ENCODE results near the gene POLD1.
A peak's percentile ranks its signal among the peaks of the same experiment; 100 is the strongest.
"Not testable (repeated sequence)": the region's sequence is repeated elsewhere in the genome, so short reads cannot be mapped to it uniquely, and the experiment has no call there.

Gene POLD1

DNA sequence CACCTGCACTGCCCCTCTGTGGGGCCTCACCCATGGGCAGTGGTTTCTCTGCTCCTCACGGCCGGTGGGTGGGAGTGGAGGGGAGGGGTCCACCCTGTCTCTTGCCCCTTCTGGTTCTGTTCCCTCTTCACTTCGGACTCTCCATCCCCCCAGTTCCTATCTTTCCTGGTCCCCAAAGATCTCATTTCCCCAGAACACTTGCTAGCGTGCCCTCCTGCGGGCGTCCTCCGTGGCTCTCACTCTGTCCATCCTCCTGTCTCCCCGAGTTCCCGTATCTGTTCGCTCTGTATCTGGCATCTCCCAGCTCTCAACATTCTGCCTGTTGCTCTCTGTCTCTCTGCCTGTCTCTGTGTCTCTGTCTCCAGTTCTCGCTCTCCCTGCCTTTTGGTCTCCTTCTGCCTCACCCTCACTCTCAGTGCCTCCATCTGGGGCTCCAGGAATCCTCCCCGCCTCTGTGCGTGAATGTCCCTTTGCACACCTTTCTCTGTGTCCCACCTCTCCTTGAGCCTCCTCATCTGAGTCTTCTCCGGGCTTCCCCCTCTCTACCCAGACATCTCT lies 35.0 kb downstream of the POLD1 start:
- DNase-seq = no peak

DNA sequence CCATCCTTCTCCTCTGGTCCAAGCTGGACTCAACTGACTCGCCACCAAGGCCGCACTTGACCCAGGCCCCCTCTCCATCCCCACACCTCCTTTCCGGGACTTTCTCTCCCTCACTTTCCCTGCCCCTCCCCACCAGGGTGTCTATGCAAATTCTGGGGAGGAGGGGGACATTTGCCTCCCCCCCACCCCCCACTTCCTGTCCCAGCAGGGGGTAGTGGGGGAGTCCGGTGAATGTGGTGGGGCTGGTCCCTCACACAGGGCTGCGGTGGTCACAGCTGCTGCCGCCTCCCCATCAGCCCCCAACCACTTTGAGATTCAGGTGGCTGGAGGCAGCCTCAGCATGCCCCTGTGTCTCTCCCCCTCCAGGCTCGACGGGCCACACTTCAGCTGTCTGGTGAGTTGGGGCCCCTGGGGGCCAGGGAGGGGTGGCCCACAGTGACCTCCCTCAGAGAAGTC lies 35.5 kb downstream of the POLD1 start:
- DNase-seq = no peak

DNA sequence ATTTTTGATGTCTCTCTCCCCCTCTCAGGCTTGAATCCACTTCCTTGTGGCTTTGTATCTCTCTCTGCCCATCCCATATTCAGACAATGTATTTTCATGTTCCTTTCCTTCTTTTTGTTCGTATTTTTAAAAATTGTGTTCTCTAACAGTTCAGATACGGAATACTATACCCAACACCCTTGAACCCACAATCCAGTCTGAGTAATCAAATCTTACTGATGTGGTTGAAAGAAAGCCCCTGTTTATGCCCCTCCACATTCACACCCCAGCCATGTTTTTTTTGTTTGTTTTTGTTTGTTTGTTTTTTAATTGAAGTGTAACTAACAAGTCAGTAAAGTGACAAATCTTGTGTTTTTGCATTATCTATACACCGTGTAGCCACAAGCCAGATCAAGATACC lies 36.0 kb downstream of the POLD1 start:
- DNase-seq = no peak

DNA sequence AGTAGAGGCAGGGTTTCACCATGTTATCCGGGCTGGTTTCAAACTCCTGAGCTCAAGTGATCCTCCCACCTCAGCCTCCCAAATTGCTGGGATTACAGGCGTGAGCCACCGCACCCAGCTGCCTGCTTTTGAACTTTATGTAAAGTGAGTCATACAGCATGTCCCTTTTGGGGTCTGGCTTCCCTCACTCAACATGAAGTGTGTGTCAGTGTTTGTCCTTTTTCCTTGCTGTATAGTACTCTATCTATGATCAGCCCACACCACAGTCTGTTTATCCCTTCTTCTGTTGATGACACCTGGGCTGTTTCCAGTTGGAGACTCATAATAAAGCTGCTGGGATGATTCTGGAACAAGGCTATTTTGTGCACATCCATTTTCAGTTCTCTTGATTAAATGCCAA lies 36.7 kb downstream of the POLD1 start:
- DNase-seq = no peak

- no peak for DNase-seq
Observed at GRCh38 chr19:50422397-50423278, 38.5 kb downstream of the POLD1 start.

DNA sequence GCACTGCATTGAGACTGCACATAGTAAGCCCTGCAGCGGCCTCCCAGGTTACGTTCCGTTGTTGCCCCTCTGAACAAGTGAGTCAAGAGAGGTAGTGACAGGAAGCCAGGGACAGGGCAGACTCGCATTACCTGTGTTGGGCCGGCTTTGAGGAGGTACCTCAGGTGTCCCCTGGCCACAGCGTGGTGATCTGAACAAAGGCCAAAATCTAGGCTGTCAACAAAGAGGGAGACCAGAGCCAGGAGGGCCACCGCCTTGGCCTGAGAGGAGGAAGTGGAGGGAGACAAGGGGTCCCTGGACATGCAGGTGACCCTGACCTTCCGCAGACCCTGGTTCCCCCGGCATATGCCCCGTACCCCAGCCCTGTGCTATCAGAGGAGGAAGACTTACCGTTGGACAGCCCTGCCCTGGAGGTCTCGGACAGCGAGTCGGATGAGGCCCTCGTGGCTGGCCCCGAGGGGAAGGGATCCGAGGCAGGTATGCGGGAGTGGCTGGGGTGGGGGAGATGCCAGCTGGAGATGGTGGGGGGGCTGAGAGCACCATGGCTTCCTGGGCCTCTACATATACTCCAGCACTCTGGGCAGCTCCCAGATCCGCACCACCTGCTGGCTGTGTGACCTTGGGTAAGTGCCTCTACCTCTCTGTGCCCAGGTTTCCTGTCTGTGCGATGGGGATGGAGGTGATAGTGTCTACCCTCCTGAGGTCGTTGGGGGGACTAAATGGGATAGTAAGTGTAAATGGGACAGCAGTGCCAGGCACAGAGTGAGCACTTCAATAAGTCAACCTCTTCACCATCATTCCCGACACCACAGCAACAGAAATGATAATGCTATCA lies 39.3 kb downstream of the POLD1 start:
- DNase-seq = no peak

DNA sequence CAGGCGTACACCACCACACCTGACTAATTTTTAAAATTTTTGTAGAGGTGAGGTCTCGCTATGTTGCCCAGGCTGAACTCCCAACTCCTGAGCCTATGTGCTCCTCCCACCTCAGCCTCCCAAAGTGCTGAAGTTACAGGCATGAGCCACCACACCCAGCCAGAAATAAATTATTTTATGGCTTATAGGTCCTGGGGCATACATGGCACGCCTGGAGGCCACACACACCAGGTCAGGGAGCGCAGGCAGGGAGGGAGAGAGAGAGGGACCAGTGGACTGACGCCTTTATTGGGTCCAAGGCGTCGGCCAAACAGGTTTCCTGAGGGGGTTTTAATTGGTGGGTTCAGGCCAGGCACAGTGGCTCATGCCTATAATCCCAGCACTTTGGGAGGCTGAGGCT lies 41.4 kb downstream of the POLD1 start:
- DNase-seq = no peak

- no peak for DNase-seq
Observed at GRCh38 chr19:50427318-50427925, 43.3 kb downstream of the POLD1 start.

DNA sequence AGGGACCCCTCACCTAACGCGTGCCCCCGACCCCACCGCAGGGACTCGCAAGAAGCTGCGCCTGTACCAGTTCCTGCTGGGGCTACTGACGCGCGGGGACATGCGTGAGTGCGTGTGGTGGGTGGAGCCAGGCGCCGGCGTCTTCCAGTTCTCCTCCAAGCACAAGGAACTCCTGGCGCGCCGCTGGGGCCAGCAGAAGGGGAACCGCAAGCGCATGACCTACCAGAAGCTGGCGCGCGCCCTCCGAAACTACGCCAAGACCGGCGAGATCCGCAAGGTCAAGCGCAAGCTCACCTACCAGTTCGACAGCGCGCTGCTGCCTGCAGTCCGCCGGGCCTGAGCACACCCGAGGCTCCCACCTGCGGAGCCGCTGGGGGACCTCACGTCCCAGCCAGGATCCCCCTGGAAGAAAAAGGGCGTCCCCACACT lies 43.9 kb downstream of the POLD1 start:
- peak; percentile 51 for DNase-seq

DNA sequence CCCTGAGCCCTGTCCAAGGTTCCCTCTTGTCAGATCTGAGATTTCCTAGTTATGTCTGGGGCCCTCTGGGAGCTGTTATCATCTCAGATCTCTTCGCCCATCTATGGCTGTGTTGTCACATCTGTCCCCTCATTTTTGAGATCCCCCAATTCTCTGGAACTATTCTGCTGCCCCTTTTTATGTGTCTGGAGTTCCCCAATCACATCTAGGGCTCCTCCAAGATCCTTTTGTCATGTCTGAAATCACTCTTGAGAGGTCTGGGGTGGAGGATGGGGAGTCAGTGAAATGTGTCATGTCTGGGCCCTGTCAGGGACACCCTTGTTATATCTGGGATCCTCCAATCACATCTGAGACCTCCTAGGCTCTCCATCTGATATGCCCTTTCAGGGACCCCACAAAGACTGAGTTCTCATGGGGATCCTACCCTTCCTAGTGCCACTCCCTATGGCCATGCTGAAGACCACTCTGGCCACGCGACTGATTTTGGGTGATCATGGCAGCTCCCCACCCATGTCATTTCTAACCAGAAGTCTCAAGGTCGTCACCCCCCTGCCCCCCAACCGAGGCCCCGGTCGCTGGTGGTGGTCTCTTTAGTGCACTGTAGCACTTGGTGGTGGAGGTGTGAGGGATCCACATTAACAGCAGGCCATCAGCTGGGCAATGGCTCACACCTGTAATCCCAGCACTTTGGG lies 44.8 kb downstream of the POLD1 start:
- no peak for DNase-seq

DNA sequence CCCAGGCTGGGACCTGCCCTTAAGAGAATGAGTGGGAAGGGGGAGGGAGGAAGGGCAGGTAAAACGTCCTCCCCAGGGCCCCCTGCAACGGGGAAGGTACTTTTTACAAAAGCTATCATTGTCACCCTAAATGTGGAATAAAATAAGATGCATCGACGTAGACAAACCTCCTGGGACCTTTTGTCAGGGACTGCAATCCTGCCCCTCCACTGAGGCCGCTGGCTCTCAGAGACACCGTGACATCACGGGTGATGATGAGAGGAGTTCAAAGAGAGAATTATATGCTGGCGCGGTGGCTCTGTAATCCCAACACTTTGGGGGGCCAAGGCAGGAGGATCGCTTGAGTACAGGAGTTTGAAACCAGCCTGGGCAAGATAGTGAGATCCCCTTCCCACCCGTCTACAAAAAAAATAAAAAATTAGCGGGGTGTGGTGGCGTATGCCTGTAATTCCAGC lies 46.8 kb downstream of the POLD1 start:
- DNase-seq = no peak

DNA sequence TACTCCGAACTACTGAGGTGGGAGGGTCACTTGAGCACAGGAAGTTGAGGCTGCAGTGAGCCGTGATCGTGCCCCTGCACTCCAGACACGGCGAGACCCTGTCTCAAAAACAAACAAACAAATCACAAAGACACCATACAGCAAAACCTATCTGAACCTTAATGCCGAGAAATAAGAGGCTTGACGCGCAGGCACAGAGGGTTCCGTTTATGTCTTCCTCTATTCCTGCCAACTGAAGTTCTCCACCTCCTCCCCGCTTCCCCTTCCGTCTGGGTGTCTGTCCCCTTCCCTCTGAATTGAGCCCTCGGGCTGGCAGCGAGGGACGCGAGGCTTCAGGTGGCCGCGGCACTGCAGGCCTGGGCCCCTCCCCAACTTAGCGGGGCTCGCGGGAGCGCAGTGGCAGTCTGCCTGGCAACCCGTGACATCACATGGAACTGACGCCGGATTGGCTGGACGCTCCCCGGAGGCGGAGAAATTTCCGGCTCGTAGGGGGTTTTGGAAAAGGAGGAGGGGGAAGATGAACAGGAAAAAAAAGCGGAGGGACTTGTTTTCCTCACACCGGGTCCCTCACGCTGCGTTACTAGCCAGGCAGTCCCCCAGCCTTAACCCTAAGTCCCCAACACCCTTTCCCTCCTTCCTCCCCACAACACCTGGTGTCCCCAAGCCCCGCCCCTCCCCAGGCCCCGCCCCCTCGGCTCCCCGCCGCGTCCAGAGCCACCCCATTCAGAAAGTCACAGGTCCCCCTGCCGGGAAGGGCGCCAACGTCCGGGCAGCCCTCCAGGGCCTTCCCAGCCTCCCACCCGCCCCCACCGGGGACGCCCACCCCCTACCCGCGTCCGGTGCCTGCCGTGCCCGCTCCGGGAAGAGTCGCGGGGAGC lies 47.4 kb downstream of the POLD1 start:
- DNase-seq = peak; percentile 92

GRCh38 chr19:50432221-50433028 lies 48.3 kb downstream of the POLD1 start, which contains the start of gene MYBPC2:
Gene MYBPC2 (plus strand): TSS chr19:50432892. CDS start chr19:50432954, 62 bp downstream.
- DNase-seq = no peak

- no peak for DNase-seq
Observed at GRCh38 chr19:50433201-50434180, 49.3 kb downstream of the POLD1 start.

DNA sequence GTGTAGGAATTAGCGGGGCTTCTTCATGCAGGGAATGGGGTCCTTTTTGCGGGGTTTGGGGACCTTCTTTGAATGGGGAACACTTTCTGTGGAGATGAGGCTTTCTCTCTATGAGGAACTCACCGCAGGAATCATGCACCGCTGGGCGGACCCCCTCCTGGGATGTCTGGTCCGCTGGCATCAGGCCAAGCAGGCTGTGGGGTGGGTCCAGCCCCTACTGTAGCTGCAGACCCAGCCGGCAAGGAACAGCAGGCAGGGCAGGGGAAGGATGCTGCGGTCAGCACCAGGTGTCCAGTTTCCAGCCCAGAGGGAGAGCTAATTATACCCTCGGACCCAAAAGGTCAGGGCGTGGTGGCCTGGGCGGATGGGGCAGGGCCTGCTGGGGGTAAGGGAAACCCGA lies 50.4 kb downstream of the POLD1 start:
- DNase-seq = no peak

DNA sequence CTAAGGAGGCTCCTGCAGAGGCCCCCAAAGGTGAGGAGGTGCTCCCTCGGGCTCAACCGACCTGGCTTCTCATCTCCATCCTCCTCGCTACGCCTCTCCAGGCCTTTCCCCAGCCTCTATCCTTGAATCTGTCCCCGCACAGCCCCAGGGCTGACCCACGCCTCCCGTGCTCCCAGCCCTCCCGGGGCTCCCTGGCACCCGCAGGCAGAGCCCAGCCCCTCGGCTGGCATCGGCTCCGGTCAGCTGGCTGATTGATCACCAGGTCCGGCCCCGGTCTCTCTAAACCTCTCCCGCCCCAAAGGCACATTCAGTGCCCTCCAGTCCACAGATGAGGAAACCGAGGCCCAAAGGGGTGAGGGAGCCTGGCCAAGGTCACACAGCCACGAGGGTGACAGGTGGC lies 51.1 kb downstream of the POLD1 start:
- DNase-seq = no peak

DNA sequence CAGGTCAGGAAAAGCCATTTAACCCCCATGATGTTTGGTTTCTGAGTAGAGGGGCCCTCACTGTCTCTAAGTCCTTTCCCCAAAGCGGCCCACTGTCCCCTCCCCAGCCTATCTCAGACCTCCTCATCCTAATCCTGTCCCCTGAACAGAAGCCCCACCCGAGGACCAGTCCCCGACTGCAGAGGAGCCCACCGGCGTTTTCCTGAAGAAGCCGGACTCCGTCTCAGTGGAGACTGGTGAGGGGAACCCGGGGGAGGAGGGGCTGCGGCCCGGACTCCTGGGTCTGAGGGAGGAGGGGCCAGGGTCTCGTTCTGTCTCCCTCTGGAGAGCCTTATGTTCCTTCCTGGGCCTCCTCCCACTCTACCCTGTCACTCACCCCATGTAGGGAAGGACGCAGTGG lies 51.5 kb downstream of the POLD1 start:
- no peak for DNase-seq

DNA sequence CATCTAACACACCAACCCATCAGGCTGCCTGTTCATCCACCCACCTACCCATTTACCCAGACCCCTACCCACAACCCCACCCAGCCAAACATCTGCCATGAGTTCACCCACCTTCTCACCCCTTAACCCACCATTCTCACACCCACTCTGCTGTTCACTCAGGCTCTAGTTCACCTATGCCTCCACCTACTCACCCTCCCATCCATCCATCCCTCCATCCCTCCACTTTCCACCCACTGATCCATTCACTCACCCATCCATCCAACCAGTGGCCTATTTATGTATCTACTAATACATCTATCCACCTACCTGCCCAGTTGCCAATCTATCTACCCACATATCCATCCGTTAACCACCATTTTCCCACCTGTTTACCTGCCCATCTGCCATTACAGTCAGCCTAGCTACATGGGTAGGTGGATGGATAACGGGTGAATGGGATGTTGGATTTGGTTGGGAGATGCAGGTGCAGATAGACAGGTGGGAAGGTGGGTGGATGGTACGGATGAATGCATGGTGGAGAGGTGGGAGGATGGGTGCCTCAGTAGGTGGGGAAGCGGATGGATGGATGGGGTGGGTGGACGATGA lies 53.8 kb downstream of the POLD1 start:
- DNase-seq = no peak

GRCh38 chr19:50439130-50439529 lies 55.0 kb downstream of the POLD1 start:
- not testable (repeated sequence) for DNase-seq

All from CD4-positive, alpha-beta T cell treated with Interleukin-10 for 1 hour (primary cell).